Retina (tissue), 1 donor: Measurements from ENCODE around the gene SIRT4.
A peak's percentile ranks its signal among the peaks of the same experiment; 100 is the strongest.
"Not testable (repeated sequence)": the region's sequence is repeated elsewhere in the genome, so short reads cannot be mapped to it uniquely, and the experiment has no call there.

ENCODE experiments used
- DNase-seq: peaks from one replicate; pipeline ENCODE4 v3.0.0-alpha.2; 2016

SIRT4 gene

GRCh38 chr12:120301962-120302815, at the start of gene SIRT4:
SIRT4 (plus strand) TSS chr12:120302321; CDS start chr12:120303562, 1,241 bp downstream.
- DNase-seq: peak; percentile 98

- not testable (repeated sequence) for DNase-seq
These were observed 48.8 kb upstream of the SIRT4 start for GRCh38 chr12:120253313-120253712.

DNA sequence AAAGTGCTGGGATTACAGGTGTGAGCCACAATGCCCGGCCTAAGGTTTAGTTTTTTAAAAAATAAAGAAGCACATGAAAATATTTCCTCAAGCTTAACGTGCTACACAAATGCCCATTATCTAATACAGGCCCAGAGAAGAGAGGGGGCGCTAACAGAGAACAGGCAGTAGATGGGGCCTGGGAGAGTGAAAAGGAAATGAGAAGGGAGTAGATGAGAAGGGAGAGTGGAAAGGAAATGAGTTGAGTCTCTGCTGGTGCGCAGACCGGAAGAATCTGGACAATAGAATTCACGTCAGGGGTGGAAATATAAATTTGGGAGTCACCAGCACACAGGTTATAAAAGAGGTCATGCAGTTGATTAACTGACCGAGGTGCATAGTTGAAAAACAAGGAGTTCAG, 47.3 kb upstream of the SIRT4 start:
- no peak for DNase-seq

DNA sequence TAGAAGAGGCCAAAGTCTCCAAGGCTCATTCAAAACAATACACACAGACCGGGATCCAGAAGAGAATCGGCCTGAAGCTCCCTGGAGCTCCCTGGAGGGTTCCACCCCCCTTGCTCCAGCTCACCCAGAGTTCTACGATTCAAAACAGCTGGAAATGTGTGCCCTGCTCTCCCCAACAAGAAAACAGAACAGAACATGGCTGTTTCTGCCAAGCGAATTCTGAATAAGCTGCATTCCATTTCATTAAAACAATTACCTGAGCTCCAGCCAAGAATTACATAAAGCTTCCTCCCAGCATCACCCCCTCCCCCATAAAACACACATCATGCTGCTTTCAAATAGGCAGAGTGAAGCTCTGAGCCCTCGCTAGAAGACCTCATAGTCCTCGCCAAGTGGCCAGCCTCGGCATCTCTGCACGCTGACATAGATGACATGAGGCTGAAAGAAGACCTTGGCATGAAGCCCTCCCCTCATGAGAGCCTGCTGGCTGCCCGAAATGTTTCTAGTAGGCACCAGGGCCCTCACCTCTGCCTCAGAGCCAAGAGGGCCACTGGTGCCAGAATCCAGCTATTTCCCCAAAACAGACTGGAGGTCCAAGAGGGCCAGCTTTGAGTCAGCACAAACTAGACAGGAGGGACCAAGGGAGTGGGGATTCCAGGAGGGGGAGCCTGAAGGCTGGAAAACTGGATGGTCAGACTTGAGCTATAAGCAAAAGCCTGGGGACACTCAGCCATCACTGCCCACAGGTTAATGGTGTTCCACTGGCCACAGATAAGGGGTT, 44.9 kb upstream of the SIRT4 start:
- DNase-seq: no peak

- DNase-seq: no peak
These were observed 43.7 kb upstream of the SIRT4 start for GRCh38 chr12:120258323-120258896.

- DNase-seq: no peak
These were observed 42.5 kb upstream of the SIRT4 start for GRCh38 chr12:120259418-120260202.

DNA sequence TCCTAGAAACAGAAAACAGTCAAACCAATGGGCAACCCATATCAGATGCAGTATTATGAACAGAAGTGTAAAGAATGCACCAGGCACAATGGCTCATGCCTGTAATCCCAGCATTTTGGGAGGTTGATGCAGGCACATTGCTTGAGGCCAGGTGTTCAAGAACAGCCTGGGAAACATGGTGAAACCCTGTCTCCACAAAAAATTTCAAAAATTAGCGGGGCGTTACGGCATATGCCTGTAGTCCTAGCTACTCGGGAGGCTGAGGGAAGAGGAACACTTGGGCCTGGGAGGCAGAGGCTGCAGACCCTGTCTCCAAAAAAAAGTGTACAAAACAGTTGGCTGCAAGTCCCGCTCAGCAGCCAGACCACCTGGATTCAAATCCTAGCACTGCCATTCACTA, 41.5 kb upstream of the SIRT4 start:
- DNase-seq: no peak

DNA sequence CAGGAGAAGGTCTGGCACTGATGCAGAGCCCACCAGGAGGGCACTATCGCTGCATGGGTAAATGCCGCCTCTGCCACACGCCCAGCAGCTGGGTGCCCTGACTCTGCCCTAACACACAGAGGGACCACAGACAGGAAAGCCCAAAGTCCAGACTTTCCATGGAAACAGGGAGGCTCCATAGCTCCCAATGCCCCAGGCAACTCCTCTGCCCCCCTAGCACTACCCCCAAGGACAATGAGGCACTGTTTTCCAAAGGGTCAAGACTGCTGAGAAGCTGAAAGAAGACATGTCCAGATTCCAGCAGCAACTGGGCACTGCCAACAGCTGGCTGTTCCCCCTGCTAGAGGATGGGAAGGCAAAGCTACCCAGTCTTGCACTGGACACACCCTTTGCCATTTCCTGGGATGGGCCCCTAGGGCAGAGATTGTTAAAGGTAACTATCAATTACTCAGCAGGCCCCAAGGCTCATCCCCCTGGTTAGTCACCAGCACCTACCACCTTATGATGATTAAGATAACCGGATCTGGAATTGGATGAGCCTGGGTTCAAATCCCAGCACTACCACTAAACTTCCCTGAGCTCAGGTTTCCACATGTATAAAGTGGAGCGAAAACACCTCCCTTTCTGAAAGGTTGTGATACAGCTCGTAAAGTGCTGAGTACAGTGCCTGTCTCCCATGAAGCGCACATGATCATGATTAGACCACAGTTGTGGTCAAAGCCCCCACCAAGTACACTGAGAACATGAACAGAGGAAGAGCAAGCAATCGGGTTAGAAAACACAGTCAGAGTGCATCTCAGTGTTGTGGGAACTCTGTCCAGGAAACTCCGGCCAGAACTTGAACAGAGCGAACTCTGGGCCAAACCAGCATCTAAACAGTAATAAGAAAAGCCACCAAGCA, 39.9 kb upstream of the SIRT4 start:
- no peak for DNase-seq

GRCh38 chr12:120262852-120263747, 39.0 kb upstream of the SIRT4 start:
- no peak for DNase-seq

DNA sequence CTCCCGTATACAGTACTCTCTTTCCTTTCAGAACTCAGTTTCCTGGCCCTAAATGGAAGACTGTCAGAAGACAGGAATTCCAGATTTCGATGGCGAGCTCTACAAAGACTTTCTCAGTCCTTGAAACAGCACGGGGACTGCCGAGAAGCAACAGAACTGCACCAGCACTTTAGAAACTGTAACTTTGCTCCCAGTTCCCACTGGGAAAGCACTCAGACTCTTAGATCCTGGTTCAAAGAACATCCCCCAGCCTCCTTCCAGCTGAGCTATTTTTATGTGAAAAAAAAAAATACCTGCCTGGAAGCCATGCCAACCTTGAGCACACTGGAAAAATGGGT, 38.4 kb upstream of the SIRT4 start:
- DNase-seq: no peak

GRCh38 chr12:120264086-120264903, 37.8 kb upstream of the SIRT4 start:
- no peak for DNase-seq

DNA sequence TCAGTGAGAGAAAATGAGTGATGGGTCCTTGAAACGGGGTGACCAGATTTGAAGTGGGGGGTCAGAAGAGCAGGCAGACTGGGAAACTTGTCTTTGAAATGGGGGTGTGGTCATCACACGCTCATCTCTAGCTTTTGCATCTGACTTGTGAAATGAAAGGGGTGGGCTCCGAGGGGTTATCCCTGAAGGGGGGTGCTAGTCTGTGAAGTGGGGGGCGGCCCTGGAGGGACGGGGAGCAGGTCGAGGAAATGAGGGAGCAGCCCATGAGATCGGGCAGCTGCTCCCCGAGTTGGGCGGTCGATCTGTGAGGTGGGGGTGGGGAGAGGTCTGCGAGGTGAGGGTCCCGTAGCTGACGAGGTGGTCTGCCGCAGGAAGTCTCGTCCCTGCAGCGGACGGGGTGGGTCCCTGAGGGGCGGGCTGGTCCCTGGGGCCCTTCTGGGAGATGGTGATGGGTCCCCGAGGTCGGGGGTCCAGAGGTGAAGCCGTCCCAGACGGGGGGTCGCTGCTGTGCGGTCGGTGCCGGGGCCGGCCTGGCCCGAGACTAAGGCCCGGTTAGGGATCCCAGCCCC, 37.1 kb upstream of the SIRT4 start:
- DNase-seq: no peak

DNA sequence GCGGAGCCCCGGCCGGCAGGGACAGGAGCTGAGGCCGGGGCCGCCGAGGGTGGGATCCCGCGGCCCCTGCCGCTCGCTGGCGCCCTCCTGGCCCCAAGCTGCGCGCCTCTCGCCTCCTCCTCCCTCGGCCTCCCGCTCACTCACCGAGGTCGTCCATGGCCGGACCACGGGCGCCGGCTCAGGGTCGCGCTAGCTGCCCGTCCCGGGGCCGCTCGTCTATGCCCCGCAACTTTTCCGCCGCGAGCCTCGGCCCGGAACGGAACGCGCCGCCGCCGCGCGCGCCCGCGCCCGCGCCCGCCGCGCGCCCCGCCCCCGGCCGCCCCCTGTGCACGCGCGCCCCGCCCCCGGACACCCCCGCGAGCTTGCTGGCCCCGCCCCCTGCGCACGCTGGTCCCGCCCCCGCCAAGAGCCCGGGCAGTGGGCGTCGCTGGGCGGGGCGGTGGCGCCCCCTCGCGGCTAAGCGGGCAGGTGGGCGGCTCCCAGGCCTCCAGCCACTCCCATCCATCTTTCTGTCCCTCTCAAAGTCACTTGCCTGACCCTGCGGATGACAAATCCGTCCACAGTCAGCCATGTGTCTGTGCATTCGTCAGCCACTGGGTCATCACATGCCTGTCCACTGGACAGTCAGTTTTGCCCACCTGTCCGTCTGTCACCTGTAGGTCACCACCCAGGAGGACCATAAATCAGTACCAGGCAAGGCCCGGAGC, 36.5 kb upstream of the SIRT4 start, which contains the start of gene PXN:
TSS of gene PXN (minus strand) at position 258 of the 707 bp plus-strand sequence. CDS start at position 157, 101 bp downstream.
- DNase-seq: peak; percentile 89

- no peak for DNase-seq
These were observed 35.8 kb upstream of the SIRT4 start for GRCh38 chr12:120266180-120266870.

DNA sequence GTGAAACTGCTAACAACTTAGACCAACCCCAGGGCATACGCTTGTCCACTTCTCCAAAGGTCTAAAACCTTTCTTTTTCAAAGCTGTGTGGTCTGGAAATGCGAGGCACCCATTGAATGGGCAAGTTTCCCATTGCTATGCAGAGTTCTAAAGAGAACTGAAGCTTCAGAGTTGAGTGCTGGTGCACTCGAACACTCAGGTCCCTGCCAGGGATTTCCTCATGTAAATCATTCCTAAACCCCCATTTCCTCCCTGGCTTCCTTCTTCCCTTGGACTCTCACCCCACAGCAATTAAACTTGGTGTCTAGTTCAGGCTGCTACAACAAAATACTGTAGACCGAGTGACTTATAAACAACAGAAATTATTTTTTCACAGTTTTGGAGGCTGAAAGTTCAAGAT, 34.4 kb upstream of the SIRT4 start:
- DNase-seq: no peak

DNA sequence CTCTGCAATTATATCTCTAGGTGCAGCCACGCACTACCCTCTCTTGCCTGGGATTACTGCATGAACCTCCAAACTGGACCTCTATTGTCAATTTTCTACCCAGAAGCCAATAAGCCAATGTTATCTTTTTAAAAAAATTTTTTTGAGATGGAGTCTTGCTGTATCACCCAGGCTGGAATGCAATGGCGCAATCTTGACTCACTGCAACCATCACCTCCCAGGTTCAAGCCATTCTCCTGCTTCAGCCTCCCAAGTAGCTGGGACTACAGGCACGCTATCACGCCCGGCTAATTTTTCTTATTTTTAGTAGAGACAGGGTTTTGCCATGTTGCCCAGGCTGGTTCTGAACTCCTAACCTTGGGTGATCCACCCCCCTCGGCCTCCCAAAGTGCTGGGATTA, 25.4 kb upstream of the SIRT4 start:
- no peak for DNase-seq

- DNase-seq: no peak
These were observed 23.7 kb upstream of the SIRT4 start for GRCh38 chr12:120278137-120279069.
